ENCODE measurements around the gene KLF11. TPM values are rescaled to one million over a fixed set of nuclear protein-coding genes. Genes with fewer than 3 reads are reported as not detected.
A peak's percentile ranks its signal among the peaks of the same experiment; 100 is the strongest.

KLF11 gene
- polyA plus RNA-seq, 2 of the 4 experiments (the other 2 are of a cell fraction): 2.8 to 8.2 TPM

- H3K4me1 ChIP-seq: peaks cover 4% of the 10 kb centered on the region; the same call in 1 of the 3 replicates
- ChIA-PET POLR2A (interaction anchor here (0.7 to 2.1 kb wide), 2 partner anchors 361 to 1271 kb away, joined by 3 to 12 read pairs; no protein-coding TSS in a partner anchor), CTCF (interaction anchor here (0.9 to 27.5 kb wide), 22 partner anchors 9 to 672 kb away, joined by 3 to 612 read pairs (median 5); partner anchors contain the start of gene ODC1)
- no peak for FAIRE-seq
- peak; percentile 11 to 27; a peak in 3 of 6 replicates for ATAC-seq
- DNase-seq (ENCODE audit: low read depth in 1 of 2, low spot score in 1 of 2): no peak
- TF ChIP-seq EHF (CRISPR knock-in tag; IDR thresholded peaks at IDR 0.05) (no peak), JUN (IDR thresholded peaks at IDR 0.05) (no peak), ATOH8 (CRISPR knock-in tag; IDR thresholded peaks at IDR 0.05; ENCODE audit: low read depth) (no peak), EP300 (IDR thresholded peaks at IDR 0.05) (no peak), MAX (IDR thresholded peaks at IDR 0.05) (no peak), ZSCAN20 (CRISPR knock-in tag; IDR thresholded peaks at IDR 0.05) (no peak), EHMT2 (IDR thresholded peaks at IDR 0.05; ENCODE audit: low read depth) (no peak), RFX5 (IDR thresholded peaks at IDR 0.05) (no peak), HOXB13 (CRISPR knock-in tag; IDR thresholded peaks at IDR 0.05; ENCODE audit: low read depth) (no peak), POLR2AphosphoS2 (conservative IDR thresholded peaks at IDR 0.05; ENCODE audit: low read length) (no peak), CHD2 (IDR thresholded peaks at IDR 0.05; ENCODE audit: low read length, partially characterized antibody) (no peak), ELK1 (IDR thresholded peaks at IDR 0.05; ENCODE audit: low read depth, low read length) (no peak), ZFP36 (IDR thresholded peaks at IDR 0.05; ENCODE audit: borderline replicate concordance, partially characterized antibody) (no peak), ZC3H11A (IDR thresholded peaks at IDR 0.05) (no peak), FOSB (CRISPR knock-in tag; IDR thresholded peaks at IDR 0.05) (no peak)
- TF ChIP-seq, protein P1, sequence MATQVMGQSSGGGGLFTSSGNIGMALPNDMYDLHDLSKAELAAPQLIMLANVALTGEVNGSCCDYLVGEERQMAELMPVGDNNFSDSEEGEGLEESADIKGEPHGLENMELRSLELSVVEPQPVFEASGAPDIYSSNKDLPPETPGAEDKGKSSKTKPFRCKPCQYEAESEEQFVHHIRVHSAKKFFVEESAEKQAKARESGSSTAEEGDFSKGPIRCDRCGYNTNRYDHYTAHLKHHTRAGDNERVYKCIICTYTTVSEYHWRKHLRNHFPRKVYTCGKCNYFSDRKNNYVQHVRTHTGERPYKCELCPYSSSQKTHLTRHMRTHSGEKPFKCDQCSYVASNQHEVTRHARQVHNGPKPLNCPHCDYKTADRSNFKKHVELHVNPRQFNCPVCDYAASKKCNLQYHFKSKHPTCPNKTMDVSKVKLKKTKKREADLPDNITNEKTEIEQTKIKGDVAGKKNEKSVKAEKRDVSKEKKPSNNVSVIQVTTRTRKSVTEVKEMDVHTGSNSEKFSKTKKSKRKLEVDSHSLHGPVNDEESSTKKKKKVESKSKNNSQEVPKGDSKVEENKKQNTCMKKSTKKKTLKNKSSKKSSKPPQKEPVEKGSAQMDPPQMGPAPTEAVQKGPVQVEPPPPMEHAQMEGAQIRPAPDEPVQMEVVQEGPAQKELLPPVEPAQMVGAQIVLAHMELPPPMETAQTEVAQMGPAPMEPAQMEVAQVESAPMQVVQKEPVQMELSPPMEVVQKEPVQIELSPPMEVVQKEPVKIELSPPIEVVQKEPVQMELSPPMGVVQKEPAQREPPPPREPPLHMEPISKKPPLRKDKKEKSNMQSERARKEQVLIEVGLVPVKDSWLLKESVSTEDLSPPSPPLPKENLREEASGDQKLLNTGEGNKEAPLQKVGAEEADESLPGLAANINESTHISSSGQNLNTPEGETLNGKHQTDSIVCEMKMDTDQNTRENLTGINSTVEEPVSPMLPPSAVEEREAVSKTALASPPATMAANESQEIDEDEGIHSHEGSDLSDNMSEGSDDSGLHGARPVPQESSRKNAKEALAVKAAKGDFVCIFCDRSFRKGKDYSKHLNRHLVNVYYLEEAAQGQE (IDR thresholded peaks at IDR 0.05): no peak
- TF ChIP-seq, protein P2, sequence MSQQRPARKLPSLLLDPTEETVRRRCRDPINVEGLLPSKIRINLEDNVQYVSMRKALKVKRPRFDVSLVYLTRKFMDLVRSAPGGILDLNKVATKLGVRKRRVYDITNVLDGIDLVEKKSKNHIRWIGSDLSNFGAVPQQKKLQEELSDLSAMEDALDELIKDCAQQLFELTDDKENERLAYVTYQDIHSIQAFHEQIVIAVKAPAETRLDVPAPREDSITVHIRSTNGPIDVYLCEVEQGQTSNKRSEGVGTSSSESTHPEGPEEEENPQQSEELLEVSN (IDR thresholded peaks at IDR 0.05; ENCODE audit: borderline replicate concordance, low read depth): no peak
- TF ChIP-seq, protein P3, sequence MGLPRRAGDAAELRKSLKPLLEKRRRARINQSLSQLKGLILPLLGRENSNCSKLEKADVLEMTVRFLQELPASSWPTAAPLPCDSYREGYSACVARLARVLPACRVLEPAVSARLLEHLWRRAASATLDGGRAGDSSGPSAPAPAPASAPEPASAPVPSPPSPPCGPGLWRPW (IDR thresholded peaks at IDR 0.05): no peak
- WGBS (ENCODE audit: missing lambda C conversion rate): 60% methylated on average over 8 of the region's 8 CpGs
- H3K9me3 ChIP-seq: no peaks in the 10 kb centered on the region
- no peak overlapping the region for H3K4me3 ChIP-seq
- H3K27ac ChIP-seq: no peak overlapping the region
- no peak overlapping the region for H3K4me2 ChIP-seq
These were observed 30.4 kb downstream of the KLF11 start for GRCh38 chr2:10073706-10074105.

DNA sequence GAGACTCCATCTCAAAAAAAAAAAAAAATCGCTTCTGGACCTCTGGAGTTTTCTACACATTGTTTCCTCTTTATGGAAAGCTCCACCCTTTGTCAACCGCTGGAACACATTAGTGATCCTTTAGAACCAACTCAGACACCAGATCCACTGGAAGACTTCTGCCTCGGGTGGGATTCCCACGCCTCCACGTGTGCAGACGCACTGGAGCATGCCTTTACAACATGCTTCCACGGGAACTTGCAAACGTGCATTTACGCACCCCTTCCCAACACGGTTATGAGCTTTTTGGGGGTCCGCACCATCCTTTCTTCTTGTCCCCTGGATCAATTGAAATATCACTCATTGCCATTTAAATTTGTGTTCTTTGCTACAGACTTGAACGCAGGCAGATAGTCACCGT, 31.8 kb downstream of the KLF11 start:
- CTCF ChIA-PET: interaction anchor here (0.8 to 27.5 kb wide), 10 partner anchors 16 to 585 kb away, joined by 3 to 612 read pairs (median 4); no protein-coding TSS in a partner anchor

More for the DNA sequence above, 31.8 kb downstream of the KLF11 start:
- H3K4me3 ChIP-seq: no peak overlapping the region
- no peak for TF ChIP-seq PBX3 (IDR thresholded peaks at IDR 0.05)
- 65% methylated on average over 13 of the region's 13 CpGs for WGBS (ENCODE audit: missing lambda C conversion rate)
- POLR2A ChIA-PET: no interaction called here
- H3K4me1 ChIP-seq: peaks cover 4% of the 10 kb centered on the region; the same call in 1 of the 3 replicates
- no peak overlapping the region for H3K27ac ChIP-seq
- FAIRE-seq (no peak), DNase-seq (ENCODE audit: low read depth in 1 of 2, low spot score in 1 of 2) (no peak), ATAC-seq (no peak)
- no peak overlapping the region for H3K4me2 ChIP-seq
- no peaks in the 10 kb centered on the region for H3K9me3 ChIP-seq
